Glutamatergic neuron (in vitro differentiated cells): ENCODE data around the gene HID1. TPM values are rescaled to one million over a fixed set of nuclear protein-coding genes. Genes with fewer than 3 reads are reported as not detected.

Source experiments
- DNase-seq: peaks from one replicate; pipeline ENCODE4 v3.0.0; 2022
- H3K27ac Mint-ChIP-seq: one replicate; pipeline ENCODE4 v1.8.0; 2020; ENCODE audit warnings: mild to moderate bottlenecking, mixed read lengths, inconsistent platforms; ENCODE audit not compliant: unreplicated experiment
- H3K27me3 Mint-ChIP-seq: one replicate; pipeline ENCODE4 v1.8.0; 2020; ENCODE audit warnings: mild to moderate bottlenecking, moderate library complexity, mixed read lengths, inconsistent platforms; ENCODE audit not compliant: unreplicated experiment
- H3K36me3 Mint-ChIP-seq: one replicate; pipeline ENCODE4 v1.8.0; 2020; ENCODE audit warnings: mild to moderate bottlenecking, mixed read lengths, inconsistent platforms; ENCODE audit not compliant: unreplicated experiment
- H3K4me1 Mint-ChIP-seq: one replicate; pipeline ENCODE4 v1.8.0; 2020; ENCODE audit warnings: mild to moderate bottlenecking, low read depth, mixed read lengths, inconsistent platforms; ENCODE audit not compliant: unreplicated experiment
- H3K4me3 Mint-ChIP-seq: one replicate; pipeline ENCODE4 v1.8.0; 2020; ENCODE audit warnings: mild to moderate bottlenecking, mixed read lengths, inconsistent platforms; ENCODE audit not compliant: unreplicated experiment
- H3K9me3 Mint-ChIP-seq: one replicate; pipeline ENCODE4 v1.8.0; 2020; ENCODE audit warnings: mild to moderate bottlenecking, moderate library complexity, mixed read lengths, inconsistent platforms; ENCODE audit not compliant: unreplicated experiment
- CTCF ChIP-seq: fragments of 200-600 bp; sonication (generic); IDR thresholded peaks from one replicate; pipeline ENCODE4 v1.5.0; 2021; ENCODE audit not compliant: partially characterized antibody, unreplicated experiment
- total RNA-seq: library from RNA; stranded (reverse); fragmentation: NEBNext Ultra II Directional; extraction: Animal tissue kit (Norgen Biotek cat#: 25700); gene quantifications from one replicate; pipeline ENCODE4 v1.2.1, GENCODE V29; 2021; ENCODE audit not compliant: unreplicated experiment

Gene HID1
- total RNA-seq, 1 donor from 2014 or later: 106 TPM

- Mint-ChIP-seq H3K36me3 (peaks cover 4% of the 10 kb centered on the region), H3K27ac (no peak overlapping the region), H3K4me3 (no peak overlapping the region), H3K27me3 (peaks cover 2% of the 10 kb centered on the region), H3K4me1 (no peaks in the 10 kb centered on the region), H3K9me3 (peaks cover 3% of the 10 kb centered on the region)
- TF ChIP-seq CTCF: no peak
- no peak for DNase-seq
Measured at GRCh38 chr17:74999523-74999922, 27.0 kb upstream of the HID1 start.

- Mint-ChIP-seq H3K9me3 (peaks cover 3% of the 10 kb centered on the region), H3K4me3 (no peak overlapping the region), H3K4me1 (no peaks in the 10 kb centered on the region), H3K27ac (no peak overlapping the region), H3K36me3 (peaks cover 4% of the 10 kb centered on the region), H3K27me3 (peaks cover 2% of the 10 kb centered on the region)
- DNase-seq: no peak
- TF ChIP-seq CTCF: no peak
Measured at GRCh38 chr17:74998783-74999182, 26.2 kb upstream of the HID1 start.

- no peak for TF ChIP-seq CTCF
- no peak for DNase-seq
- H3K27ac Mint-ChIP-seq: no peak overlapping the region
- H3K4me3 Mint-ChIP-seq: no peak overlapping the region
- peaks cover 9% of the 10 kb centered on the region for H3K27me3 Mint-ChIP-seq
- peaks cover 9% of the 10 kb centered on the region for H3K9me3 Mint-ChIP-seq
- no peaks in the 10 kb centered on the region for H3K36me3 Mint-ChIP-seq
- peaks cover 4% of the 10 kb centered on the region for H3K4me1 Mint-ChIP-seq
Measured at GRCh38 chr17:74995847-74996246, 23.3 kb upstream of the HID1 start.

- Mint-ChIP-seq H3K36me3 (no peaks in the 10 kb centered on the region), H3K27ac (no peak overlapping the region)
Measured at GRCh38 chr17:74994440-74994839, 21.9 kb upstream of the HID1 start.

GRCh38 chr17:74992223-74992622, 19.7 kb upstream of the HID1 start:
- Mint-ChIP-seq H3K36me3 (no peaks in the 10 kb centered on the region), H3K4me1 (peaks cover 14% of the 10 kb centered on the region), H3K4me3 (no peak overlapping the region), H3K27ac (peak overlapping the region; percentile 15), H3K9me3 (peaks cover 14% of the 10 kb centered on the region), H3K27me3 (peaks cover 16% of the 10 kb centered on the region)
- no peak for DNase-seq
- no peak for TF ChIP-seq CTCF

More at GRCh38 chr17:74994440-74994839, 21.9 kb upstream of the HID1 start:
- Mint-ChIP-seq H3K4me1 (peaks cover 11% of the 10 kb centered on the region), H3K27me3 (peaks cover 11% of the 10 kb centered on the region), H3K4me3 (no peak overlapping the region), H3K9me3 (peaks cover 10% of the 10 kb centered on the region)
- DNase-seq: no peak
- TF ChIP-seq CTCF: no peak
